ENCODE results near the gene PCTP.
A peak's percentile ranks its signal among the peaks of the same experiment; 100 is the strongest.

The PCTP gene

DNA sequence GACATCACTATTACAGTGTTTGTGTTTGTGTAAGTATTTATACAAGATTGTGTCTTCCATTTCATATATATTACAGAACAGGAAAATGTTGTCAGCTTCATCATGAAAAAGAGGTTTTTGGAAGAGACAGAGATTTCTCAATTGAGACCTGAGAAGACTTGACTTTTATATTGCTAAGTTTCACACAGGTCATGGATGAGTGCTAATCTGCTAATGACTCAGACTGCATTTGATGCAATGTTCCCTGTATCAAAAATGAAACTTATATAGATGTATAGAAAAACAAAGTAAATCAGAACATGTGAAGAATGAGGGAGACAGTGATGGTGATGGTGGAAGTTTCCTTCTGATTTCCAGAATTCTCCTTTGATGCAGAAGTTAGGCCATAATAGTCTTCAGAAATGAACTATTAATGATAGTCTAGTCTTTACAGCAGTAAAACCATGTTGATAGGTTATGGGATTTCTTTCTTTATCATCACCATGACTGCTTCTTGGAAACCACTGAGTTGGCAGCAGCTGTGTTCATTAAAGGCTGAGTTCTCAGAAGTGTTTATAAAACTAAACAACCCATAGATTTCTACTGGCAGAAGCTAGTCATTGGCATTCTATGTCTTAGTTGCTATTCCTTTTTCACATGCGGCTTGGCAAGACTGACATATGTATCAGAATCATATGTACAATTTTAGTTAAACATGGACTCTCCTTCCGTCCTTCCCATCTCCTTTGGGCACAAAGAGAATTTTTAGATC lies 56.1 kb downstream of the PCTP start:
- ATAC-seq (peak; percentile 59), DNase-seq (no peak)

DNA sequence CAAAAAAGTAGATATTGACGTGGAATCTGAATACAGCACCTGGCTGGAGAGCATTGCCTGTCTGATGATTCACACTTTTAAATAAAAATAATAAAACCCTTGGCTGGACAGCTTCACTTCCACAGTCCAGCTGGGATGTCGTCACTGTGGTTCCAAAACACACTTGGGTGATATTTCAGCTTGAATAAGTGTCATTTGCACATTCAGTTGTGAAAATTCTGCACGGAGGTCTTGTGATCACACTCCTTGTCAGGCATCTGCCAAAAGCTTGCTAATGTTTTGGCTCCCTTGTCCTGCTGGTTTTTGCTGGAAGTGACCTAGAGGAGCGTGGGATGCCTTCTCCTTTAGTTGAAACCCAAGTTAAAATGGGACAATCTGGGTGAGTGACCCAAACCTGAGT lies 60.7 kb downstream of the PCTP start:
- ATAC-seq (no peak), DNase-seq (no peak)

- DNase-seq, result no peak
- no peak for ATAC-seq
These were observed 61.5 kb downstream of the PCTP start for GRCh38 chr17:55812323-55812722.

- no peak for ATAC-seq
- no peak for DNase-seq
These were observed 63.1 kb downstream of the PCTP start for GRCh38 chr17:55813944-55814343.

- ATAC-seq (no peak), DNase-seq (no peak)
These were observed 63.5 kb downstream of the PCTP start for GRCh38 chr17:55814377-55814776.

DNA sequence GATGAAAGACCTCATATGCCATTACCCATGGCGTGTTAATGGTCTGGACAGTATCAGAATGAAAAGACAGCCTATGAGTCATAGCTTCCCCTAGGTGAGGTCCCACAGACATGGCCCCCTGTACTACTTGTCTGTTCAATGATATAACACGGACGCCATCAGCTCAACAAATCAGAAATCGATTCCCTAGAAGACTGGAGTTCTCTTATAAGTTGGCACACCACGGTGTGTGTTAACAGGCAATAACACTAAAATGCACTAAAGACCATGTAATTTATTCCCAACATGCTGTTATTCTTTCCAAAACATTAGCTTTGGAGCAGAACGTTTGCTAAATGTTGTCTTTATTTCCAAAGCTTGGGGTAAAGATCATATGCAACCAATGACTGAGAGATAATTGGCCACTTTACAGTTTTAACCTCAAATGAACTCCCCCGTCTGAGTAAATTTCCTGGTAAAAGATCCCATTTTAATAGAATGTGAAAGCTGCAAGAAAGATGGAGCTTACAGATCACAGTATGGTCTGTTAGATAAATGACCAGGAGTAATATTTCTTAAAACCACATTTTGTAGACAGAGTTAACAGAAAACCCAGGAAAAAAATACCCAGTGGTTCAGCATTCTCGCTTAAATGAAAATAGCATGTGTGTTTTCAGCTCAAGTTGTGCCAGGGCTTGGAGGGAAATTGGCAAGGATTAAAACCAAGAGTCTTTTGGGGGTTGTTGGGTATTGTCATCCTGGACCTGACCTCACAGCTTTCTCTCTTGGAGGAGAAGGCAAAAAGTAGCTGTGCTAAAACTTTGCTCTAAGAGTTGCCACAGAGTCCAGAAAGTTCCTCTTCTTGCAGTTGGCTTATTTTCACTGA lies 65.9 kb downstream of the PCTP start:
- no peak for DNase-seq

GRCh38 chr17:55817397-55817709 lies 66.5 kb downstream of the PCTP start:
- DNase-seq (no peak), ATAC-seq (no peak)

More for the DNA sequence above, 65.9 kb downstream of the PCTP start:
- ATAC-seq, result no peak

GRCh38 chr17:55818026-55818425 lies 67.2 kb downstream of the PCTP start:
- no peak for DNase-seq
- ATAC-seq, result no peak

GRCh38 chr17:55818451-55819375 lies 67.9 kb downstream of the PCTP start:
- DNase-seq, result no peak
- no peak for ATAC-seq

- DNase-seq (no peak), ATAC-seq (no peak)
These were observed 69.8 kb downstream of the PCTP start for GRCh38 chr17:55820675-55821074.

GRCh38 chr17:55822028-55822427 lies 71.2 kb downstream of the PCTP start:
- ATAC-seq (no peak), DNase-seq (no peak)

- no peak for DNase-seq
- ATAC-seq, result no peak
These were observed 74.4 kb downstream of the PCTP start for GRCh38 chr17:55825213-55825612.
